HCT116 (cell line): ENCODE measurements around the gene ATP6V0B. TPM values are rescaled to one million over a fixed set of nuclear protein-coding genes. Genes with fewer than 3 reads are reported as not detected.

Experiments
- ATAC-seq: fragments of 200-7000 bp; cut with Tn5 transposase; 2 replicates; pipeline ENCODE4 v1.9.1; 2020; ENCODE audit warnings: mild to moderate bottlenecking, moderate library complexity
- BruUV-seq: library from RNA; stranded (reverse); fragments of 400-500 nt; replicated peaks from 2 replicates; lab custom pipeline; 2021; lab: Mats Ljungman, UMichigan
- CTCF ChIA-PET: fragments of 300-600 bp; sonication (Branson Sonifier 250); formaldehyde crosslinking; loops from one replicate; lab custom pipeline; 2021; ENCODE audit warnings: antibody characterized with exemption; lab: Charles Lee
- POLR2A ChIA-PET: fragments of 300-600, 350-600 bp; sonication (Branson Sonifier 250); formaldehyde crosslinking; loops from one replicate; lab custom pipeline; 2021; ENCODE audit warnings: antibody characterized with exemption; lab: Charles Lee
- RAD21 ChIA-PET, 2 experiments: fragments of 300-600 bp; sonication (Branson Sonifier 250); formaldehyde crosslinking; loops; one replicate each; lab custom pipeline; 2023; ENCODE audit warnings: low total read pairs in 2 of 2; ENCODE audit not compliant: uncharacterized antibody in 2 of 2, unreplicated experiment in 2 of 2, low non-redundant PET in 1 of 2; lab: Charles Lee
- DNase-seq: peaks from one replicate; pipeline ENCODE4 v3.0.0-alpha.2; 2010; ENCODE audit warnings: low read depth, low spot score
- H2AFZ ChIP-seq: fragments of 200-600 bp; shearing (Covaris generic), sonication (generic); 2 replicates; pipeline ENCODE4 v1.6.1; 2017; ENCODE audit warnings: low read depth, mixed run types, mixed read lengths, antibody characterized with exemption, low read length; ENCODE audit not compliant: poor library complexity, severe bottlenecking
- H3K27ac ChIP-seq: 2 replicates; pipeline ENCODE4 v1.5.1; 2012; ENCODE audit warnings: low read depth, low read length
- H3K27me3 ChIP-seq: fragments of 200-600 bp; sonication (generic); 2 replicates; pipeline ENCODE4 v1.6.1; 2016; ENCODE audit warnings: mixed run types, low read length, mixed read lengths; ENCODE audit not compliant: insufficient read depth
- H3K36me3 ChIP-seq, 2 experiments: fragments of 200-500 bp in 1 of 2; fragments of 200-600 bp in 1 of 2; sonication (Bioruptor generic) in 1 of 2; sonication (generic) in 1 of 2; 2 replicates each; pipeline versions ENCODE4 v1.5.1 to v1.6.1; 2014 to 2016; ENCODE audit warnings: low read length in 2 of 2, inconsistent platforms in 1 of 2, mixed read lengths in 1 of 2, mixed run types in 1 of 2; ENCODE audit not compliant: insufficient read depth in 2 of 2, control insufficient read depth in 1 of 2
- H3K4me1 ChIP-seq, 2 experiments: fragments of 200-600 bp in 1 of 2; sonication (generic) in 1 of 2; 2 replicates each; pipeline versions ENCODE4 v1.5.1 to v1.6.1; 2012 to 2017; ENCODE audit warnings: low read length in 2 of 2, inconsistent platforms in 1 of 2, mild to moderate bottlenecking in 1 of 2, mixed read lengths in 1 of 2, mixed run types in 1 of 2, moderate library complexity in 1 of 2; ENCODE audit not compliant: insufficient read depth in 2 of 2, control insufficient read depth in 1 of 2
- H3K4me2 ChIP-seq: fragments of 200-600 bp; sonication (generic); 2 replicates; pipeline ENCODE4 v1.6.1; 2017; ENCODE audit warnings: mixed run types, low read length, mixed read lengths
- H3K4me3 ChIP-seq, 2 experiments: fragments of 200-600 bp in 1 of 2; sonication (generic) in 1 of 2; replicated peaks in 1 of 2; 2 replicates each; pipeline ENCODE4 v1.5.1; 2011 to 2016; ENCODE audit warnings: low read length in 2 of 2, control low read depth in 1 of 2, low read depth in 1 of 2, mild to moderate bottlenecking in 1 of 2, mixed read lengths in 1 of 2, mixed run types in 1 of 2
- H3K79me2 ChIP-seq: fragments of 200-600 bp; sonication (generic); 2 replicates; pipeline ENCODE4 v1.6.1; 2017; ENCODE audit warnings: mild to moderate bottlenecking, mixed run types, low read length, moderate library complexity, mixed read lengths; ENCODE audit not compliant: insufficient read depth
- H3K9ac ChIP-seq: fragments of 200-600 bp; sonication (generic); 2 replicates; pipeline ENCODE4 v1.6.1; 2016; ENCODE audit warnings: low read length, mixed read lengths
- H3K9me2 ChIP-seq: fragments of 200-600 bp; sonication (generic), shearing (Covaris generic); 2 replicates; pipeline ENCODE4 v1.6.1; 2017; ENCODE audit warnings: mixed run types, mild to moderate bottlenecking, moderate library complexity; ENCODE audit not compliant: insufficient read depth
- H3K9me3 ChIP-seq, 2 experiments: fragments of 200-500 bp in 1 of 2; fragments of 200-600 bp in 1 of 2; sonication (Bioruptor generic) in 1 of 2; sonication (generic) in 1 of 2; 2 replicates each; pipeline ENCODE4 v1.6.1; 2014 to 2017; ENCODE audit warnings: low read length in 2 of 2, mixed read lengths in 2 of 2, inconsistent platforms in 1 of 2, low read depth in 1 of 2, mild to moderate bottlenecking in 1 of 2, mixed run types in 1 of 2, moderate library complexity in 1 of 2; ENCODE audit not compliant: control insufficient read depth in 1 of 2, insufficient read depth in 1 of 2
- H4K20me1 ChIP-seq: fragments of 200-600 bp; sonication (generic), shearing (Covaris generic); 2 replicates; pipeline ENCODE4 v1.6.1; 2017; ENCODE audit warnings: mixed run types, mild to moderate bottlenecking, moderate library complexity; ENCODE audit not compliant: insufficient read depth
- CTCF ChIP-seq, 3 experiments: fragments of 200-600 bp in 1 of 3; sonication (generic) in 1 of 3; IDR thresholded peaks in 2 of 3; conservative IDR thresholded peaks in 1 of 3; 2 replicates each; pipeline ENCODE4 v1.5.1; 2012 to 2017; ENCODE audit warnings: low read depth in 2 of 3, low read length in 2 of 3, antibody characterized with exemption in 1 of 3, borderline replicate concordance in 1 of 3, control low read depth in 1 of 3, mild to moderate bottlenecking in 1 of 3, mixed read lengths in 1 of 3, mixed run types in 1 of 3, moderate library complexity in 1 of 3; ENCODE audit not compliant: insufficient read depth in 1 of 3
- ELF1 ChIP-seq: IDR thresholded peaks from 2 replicates; pipeline ENCODE4 v1.6.1; 2012; ENCODE audit warnings: low read depth, borderline replicate concordance
- EZH2phosphoT487 ChIP-seq: fragments of 200-600 bp; IDR thresholded peaks from 2 replicates; pipeline ENCODE4 v1.6.1; 2018; ENCODE audit warnings: antibody characterized with exemption, borderline replicate concordance
- REST ChIP-seq: IDR thresholded peaks from 2 replicates; pipeline ENCODE4 v1.6.1; 2012; ENCODE audit warnings: low read depth
- ZFX ChIP-seq: fragments of 450-650 bp; IDR thresholded peaks from 2 replicates; pipeline ENCODE4 v1.6.1; 2017
- intact Hi-C: fragments of 100-400 bp; cut with micrococcal nuclease; formaldehyde crosslinking; loops from 2 replicates; pipeline ENCODE4 v1.10.0; 2022
- total RNA-seq: library from RNA; stranded (reverse); gene quantifications from one replicate; pipeline ENCODE4 v1.2.1, GENCODE V29; 2021; ENCODE audit not compliant: unreplicated experiment

Gene ATP6V0B
- total RNA-seq, 1 experiment from 2014 or later, result 122 TPM

DNA sequence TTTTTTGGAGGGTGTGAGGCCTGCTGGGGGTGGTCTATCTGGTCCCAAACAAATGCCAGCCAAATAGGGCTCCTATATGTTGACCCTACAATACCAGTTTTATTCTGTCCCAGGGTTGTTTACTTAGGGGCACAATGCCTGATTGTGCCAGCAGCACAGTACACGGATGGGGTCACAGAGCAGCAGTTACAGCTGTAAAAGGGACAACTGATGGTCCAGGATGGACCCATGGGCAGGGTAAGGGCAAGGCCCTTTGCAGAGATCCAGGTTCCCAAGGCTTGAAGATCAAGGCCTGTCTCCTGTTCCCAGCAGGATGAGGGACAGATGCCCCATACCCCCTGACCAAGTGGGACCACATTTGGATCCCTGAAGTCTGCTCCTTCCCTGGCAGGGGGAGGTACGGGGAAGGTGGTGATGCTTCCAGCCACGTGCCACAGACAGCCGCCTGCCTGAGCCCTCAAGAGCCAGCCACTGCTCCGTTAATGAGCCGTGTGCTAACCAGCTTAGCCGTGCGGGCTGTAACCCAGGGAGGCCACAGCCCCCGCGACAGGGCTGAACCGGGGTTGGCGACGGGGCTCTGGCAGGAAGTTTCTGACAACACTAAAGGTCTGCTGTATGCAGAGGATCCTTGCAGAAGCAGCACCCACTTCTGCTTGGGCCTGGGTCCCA, 38.3 kb downstream of the ATP6V0B start:
- ATAC-seq, result no peak
- Histone ChIP-seq H3K9me3 (no peaks in the 10 kb centered on the region), H3K36me3 (no peaks in the 10 kb centered on the region), H2AFZ (no peak overlapping the region), H3K27me3 (no peaks in the 10 kb centered on the region), H3K79me2 (no peaks in the 10 kb centered on the region), H3K27ac (no peak overlapping the region), H3K4me2 (no peak overlapping the region), H3K9me2 (no peaks in the 10 kb centered on the region), H4K20me1 (no peaks in the 10 kb centered on the region), H3K4me1 (peaks cover 7 to 8% of the 10 kb centered on the region in 2 experiments; a peak in 3 of 4 replicates), H3K4me3 (no peak overlapping the region), H3K9ac (no peak overlapping the region)
- intact Hi-C loops, result no loop called here
- RAD21 ChIA-PET, result no interaction called here
- CTCF ChIA-PET, result interaction anchor here (1.9 kb wide), 1 partner anchor 23 kb away, joined by 5 read pairs; no protein-coding TSS in a partner anchor
- no peak for DNase-seq
- POLR2A ChIA-PET, result no interaction called here
- TF ChIP-seq REST (no peak), CTCF (IDR thresholded peaks at IDR 0.05 in 2 of 3, conservative IDR thresholded peaks at IDR 0.05 in 1 of 3; ENCODE audit: borderline replicate concordance in 1 of 3, insufficient read depth in 1 of 3, low read depth in 2 of 3, low read length in 2 of 3) (no peak), ELF1 (no peak), ZFX (no peak), EZH2phosphoT487 (no peak)
- BruUV-seq, result no TSS peak
